SU-DHL-6 (cell line): ENCODE results near the gene CHGA.

Experiments
- CTCF ChIP-seq: fragments of 200-600 bp; sonication (generic); IDR thresholded peaks from one replicate; pipeline ENCODE4 v1.5.1; 2017; ENCODE audit warnings: antibody characterized with exemption, mild to moderate bottlenecking, low read length, moderate library complexity; ENCODE audit not compliant: insufficient read depth, poor library complexity, severe bottlenecking
- EZH2phosphoT487 ChIP-seq: fragments of 200-600 bp; sonication (generic), shearing (Covaris generic); conservative IDR thresholded peaks from 2 replicates; pipeline ENCODE4 v1.6.1; 2018; ENCODE audit warnings: mild to moderate bottlenecking, antibody characterized with exemption, low read length, moderate library complexity, mixed read lengths

GRCh38 chr14:92924247-92924646 lies 1.3 kb downstream of the CHGA start:
- TF ChIP-seq CTCF (no peak), EZH2phosphoT487 (no peak)
